Measurements from ENCODE around the gene TFAP2A.

The TFAP2A gene

DNA sequence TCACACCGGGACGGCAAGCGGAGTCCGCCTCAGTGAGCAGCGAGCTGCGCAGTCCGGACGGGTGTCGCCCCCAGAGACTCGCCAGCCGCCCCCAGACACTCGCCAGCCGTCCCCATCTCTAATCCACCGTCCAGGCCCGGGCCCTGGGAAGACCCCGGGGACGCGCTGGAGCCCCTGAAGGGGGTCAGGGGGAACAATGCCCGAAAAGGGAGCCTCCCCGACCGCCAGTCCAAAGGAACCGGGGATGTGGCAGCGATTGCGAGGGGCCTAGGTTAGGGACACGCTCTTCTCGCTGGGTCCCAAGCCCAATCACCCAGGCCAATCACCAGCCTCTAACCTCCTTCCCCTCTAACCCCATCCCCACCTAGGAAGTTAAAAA lies 33.1 kb downstream of the TFAP2A start:
- TF ChIP-seq TAF1 (IDR thresholded peaks at IDR 0.05; ENCODE audit: low read depth, low read length) (no peak), POU2F2 (IDR thresholded peaks at IDR 0.05; ENCODE audit: low read depth, low read length) (no peak), POLR2AphosphoS5 (IDR thresholded peaks at IDR 0.05; ENCODE audit: low read depth, low read length) (no peak), SPI1 (IDR thresholded peaks at IDR 0.05; ENCODE audit: low read depth, low read length) (no peak), PAX5 (IDR thresholded peaks at IDR 0.05; ENCODE audit: insufficient read depth, low read length, severe bottlenecking) (no peak), POLR2A (IDR thresholded peaks at IDR 0.05; ENCODE audit: low read depth, low read length) (no peak)
- no peak for FAIRE-seq
- no peak for DNase-seq (ENCODE audit: insufficient read length, low spot score)

DNA sequence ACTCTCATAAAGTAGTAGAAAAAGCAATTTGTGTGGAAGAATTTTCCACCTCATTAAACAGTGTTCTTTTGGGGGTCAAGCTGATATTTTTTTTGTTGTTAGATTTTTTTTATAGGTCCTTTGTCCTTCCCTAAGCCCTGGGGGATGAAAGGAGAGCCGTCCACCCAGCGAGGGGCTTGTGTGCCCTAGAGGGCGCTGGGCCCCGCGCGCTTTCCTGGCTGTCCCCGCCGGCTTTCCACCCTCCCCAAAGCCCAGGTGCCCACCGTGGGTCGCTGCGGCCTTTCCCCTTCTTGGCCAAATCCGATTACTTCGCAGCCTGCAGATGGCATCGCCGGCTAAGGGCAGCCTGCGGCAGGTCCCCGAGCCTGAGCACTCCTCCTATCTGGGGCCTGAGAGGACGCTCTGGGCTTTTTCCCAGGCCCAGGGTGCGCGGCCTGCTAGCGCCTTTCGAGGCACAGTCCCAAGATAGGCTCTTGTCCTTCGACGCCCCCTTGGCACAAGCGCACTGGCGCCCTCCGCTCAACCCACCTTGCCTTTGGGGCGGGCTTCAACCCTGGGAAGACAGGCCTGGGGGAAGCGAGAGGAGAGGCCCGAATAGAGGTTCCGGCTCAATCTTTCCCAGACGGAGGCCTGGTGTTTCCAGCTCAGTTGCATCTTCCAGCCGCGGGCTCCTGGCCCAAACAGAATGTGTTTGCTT lies 33.6 kb downstream of the TFAP2A start:
- FAIRE-seq = no peak
- no peak for DNase-seq (ENCODE audit: insufficient read length, low spot score)
- TF ChIP-seq TAF1 (IDR thresholded peaks at IDR 0.05; ENCODE audit: low read depth, low read length) (no peak), POLR2A (IDR thresholded peaks at IDR 0.05; ENCODE audit: low read depth, low read length) (no peak), PAX5 (IDR thresholded peaks at IDR 0.05; ENCODE audit: insufficient read depth, low read length, severe bottlenecking) (no peak), SPI1 (IDR thresholded peaks at IDR 0.05; ENCODE audit: low read depth, low read length) (no peak), POU2F2 (IDR thresholded peaks at IDR 0.05; ENCODE audit: low read depth, low read length) (no peak), POLR2AphosphoS5 (IDR thresholded peaks at IDR 0.05; ENCODE audit: low read depth, low read length) (no peak)

DNA sequence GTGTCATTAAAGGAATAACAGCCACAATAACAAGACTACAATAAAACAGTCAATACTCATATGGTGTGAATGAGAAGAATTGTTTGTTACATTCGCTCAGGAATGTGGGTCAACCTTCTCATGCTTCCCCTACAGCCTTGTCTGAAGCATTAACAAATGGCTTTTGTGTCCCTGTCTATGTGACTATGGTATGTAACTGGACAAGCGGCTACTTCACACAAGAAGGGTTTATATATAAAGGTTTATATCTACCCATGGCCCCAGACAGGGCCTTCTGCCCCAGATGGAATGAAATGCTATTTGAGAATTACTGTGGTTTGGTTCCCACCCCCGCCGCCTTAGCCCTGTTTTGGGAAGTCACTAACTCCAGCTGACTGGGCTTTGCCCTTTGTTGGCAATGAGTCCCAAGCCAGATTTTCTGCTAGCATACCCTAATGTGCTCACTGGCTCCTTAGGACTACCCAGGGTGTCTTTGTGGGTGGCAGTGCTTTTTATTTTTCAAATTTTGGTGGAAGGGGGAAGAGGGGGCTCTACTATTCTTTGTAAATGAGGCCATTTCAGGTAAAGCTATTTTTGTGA lies 39.4 kb downstream of the TFAP2A start:
- TF ChIP-seq SPI1 (IDR thresholded peaks at IDR 0.05; ENCODE audit: low read depth, low read length) (no peak), POU2F2 (IDR thresholded peaks at IDR 0.05; ENCODE audit: low read depth, low read length) (no peak), POLR2AphosphoS5 (IDR thresholded peaks at IDR 0.05; ENCODE audit: low read depth, low read length) (no peak)
- FAIRE-seq = no peak
- DNase-seq (ENCODE audit: insufficient read length, low spot score) = no peak

DNA sequence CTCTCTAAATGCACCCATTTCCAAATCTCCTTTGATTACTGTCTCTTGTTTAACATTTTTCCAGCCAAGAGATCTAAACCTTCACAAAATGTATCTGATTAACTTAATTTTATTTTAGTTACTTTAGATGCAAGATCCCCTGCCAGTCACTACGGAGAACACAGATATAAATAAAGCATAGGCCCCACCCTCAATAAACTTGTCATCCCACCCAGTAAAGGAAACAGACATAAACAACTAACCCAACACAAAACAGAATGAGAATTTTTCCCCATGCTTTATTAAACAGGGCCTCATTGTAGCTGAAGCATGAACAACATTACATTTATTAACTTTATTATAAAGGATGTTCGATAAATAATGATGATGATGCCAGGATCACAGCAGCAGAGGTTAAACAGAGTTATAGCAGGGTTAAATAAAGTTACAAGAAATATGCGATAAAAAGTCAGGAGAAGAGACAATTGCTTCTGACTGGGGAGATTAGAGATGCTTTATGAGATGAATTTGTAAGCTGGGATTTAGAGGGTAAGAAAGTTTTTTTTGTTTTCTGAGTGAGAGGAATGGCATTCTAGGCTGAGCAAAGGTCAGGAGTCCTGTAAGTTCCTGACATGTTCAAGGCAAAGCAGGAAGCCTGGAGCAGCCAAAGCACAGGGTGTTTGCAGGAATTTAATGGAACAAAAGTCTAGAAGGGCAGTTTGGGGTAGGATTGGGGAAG lies 41.1 kb downstream of the TFAP2A start:
- DNase-seq (ENCODE audit: insufficient read length, low spot score) (no peak), FAIRE-seq (no peak)
- no peak for TF ChIP-seq POLR2AphosphoS5 (IDR thresholded peaks at IDR 0.05; ENCODE audit: low read depth, low read length)
- TF ChIP-seq PAX5 (IDR thresholded peaks at IDR 0.05; ENCODE audit: insufficient read depth, low read length, severe bottlenecking) = no peak
- TF ChIP-seq POU2F2 (IDR thresholded peaks at IDR 0.05; ENCODE audit: low read depth, low read length) = no peak
- no peak for TF ChIP-seq TAF1 (IDR thresholded peaks at IDR 0.05; ENCODE audit: low read depth, low read length)
- TF ChIP-seq POLR2A (IDR thresholded peaks at IDR 0.05; ENCODE audit: low read depth, low read length) = no peak
- TF ChIP-seq SPI1 (IDR thresholded peaks at IDR 0.05; ENCODE audit: low read depth, low read length) = no peak

DNA sequence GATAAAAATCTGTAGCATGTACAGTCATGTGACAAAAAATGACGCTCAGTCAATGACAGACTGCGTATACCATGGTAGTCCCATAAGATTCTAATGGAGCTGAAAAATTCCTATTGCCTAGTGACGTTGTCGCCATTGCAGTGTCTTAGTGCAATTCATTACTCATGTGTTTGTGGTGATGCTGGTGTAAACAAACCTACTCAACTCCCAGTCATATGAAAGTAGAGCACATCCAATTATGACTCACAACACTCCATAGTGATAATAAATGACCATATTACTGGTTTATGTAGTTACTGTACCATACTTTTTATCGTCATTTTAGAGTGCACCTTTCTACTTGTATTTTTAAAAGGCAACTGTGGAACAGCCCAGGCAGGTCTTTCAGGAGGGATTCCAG lies 45.0 kb downstream of the TFAP2A start:
- FAIRE-seq = no peak
- DNase-seq (ENCODE audit: insufficient read length, low spot score) = no peak
- TF ChIP-seq POU2F2 (IDR thresholded peaks at IDR 0.05; ENCODE audit: low read depth, low read length) (no peak), POLR2AphosphoS5 (IDR thresholded peaks at IDR 0.05; ENCODE audit: low read depth, low read length) (no peak), TAF1 (IDR thresholded peaks at IDR 0.05; ENCODE audit: low read depth, low read length) (no peak), POLR2A (IDR thresholded peaks at IDR 0.05; ENCODE audit: low read depth, low read length) (no peak), PAX5 (IDR thresholded peaks at IDR 0.05; ENCODE audit: insufficient read depth, low read length, severe bottlenecking) (no peak), SPI1 (IDR thresholded peaks at IDR 0.05; ENCODE audit: low read depth, low read length) (no peak)

DNA sequence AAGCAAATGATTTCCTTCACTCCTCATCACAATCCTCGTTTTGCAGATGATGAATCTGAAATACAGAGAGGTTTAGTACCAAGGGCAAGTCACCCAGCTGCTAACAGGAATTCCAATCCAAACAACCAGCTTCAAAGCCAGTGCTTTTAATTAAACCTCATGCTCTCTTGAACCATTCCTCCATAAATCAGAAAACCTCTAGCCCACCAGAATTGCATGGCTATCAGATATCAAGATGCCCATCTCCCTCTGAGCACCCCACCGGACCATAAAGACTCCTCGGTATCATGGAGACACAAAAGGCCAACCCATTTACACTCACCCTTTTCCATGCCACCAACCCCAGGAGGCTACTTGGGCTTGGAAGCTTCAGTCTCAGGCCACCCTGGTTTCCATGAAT lies 46.0 kb downstream of the TFAP2A start:
- DNase-seq (ENCODE audit: insufficient read length, low spot score) (no peak), FAIRE-seq (no peak)
- no peak for TF ChIP-seq POU2F2 (IDR thresholded peaks at IDR 0.05; ENCODE audit: low read depth, low read length)
- TF ChIP-seq POLR2AphosphoS5 (IDR thresholded peaks at IDR 0.05; ENCODE audit: low read depth, low read length) = no peak
- no peak for TF ChIP-seq PAX5 (IDR thresholded peaks at IDR 0.05; ENCODE audit: insufficient read depth, low read length, severe bottlenecking)
- TF ChIP-seq TAF1 (IDR thresholded peaks at IDR 0.05; ENCODE audit: low read depth, low read length) = no peak
- TF ChIP-seq SPI1 (IDR thresholded peaks at IDR 0.05; ENCODE audit: low read depth, low read length) = no peak
- TF ChIP-seq POLR2A (IDR thresholded peaks at IDR 0.05; ENCODE audit: low read depth, low read length) = no peak

DNA sequence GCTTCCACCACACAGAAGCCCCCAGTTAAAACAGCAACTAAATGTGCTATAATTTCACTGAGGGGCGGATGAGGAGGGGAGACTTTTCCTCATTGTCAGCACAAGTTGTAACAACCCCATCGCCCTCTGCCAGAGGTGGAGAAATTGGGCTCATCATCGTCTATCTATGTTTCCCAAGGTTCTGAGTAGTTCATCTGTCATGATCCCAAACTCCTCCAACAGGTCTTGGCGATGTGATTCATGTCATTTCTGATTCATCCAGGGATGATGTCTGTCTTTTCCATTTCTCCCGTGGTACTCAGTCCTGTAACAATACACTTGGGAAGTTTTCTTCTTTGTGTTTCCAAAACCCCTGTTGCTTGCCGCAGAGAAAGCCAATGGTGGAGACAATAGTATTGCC lies 51.0 kb downstream of the TFAP2A start:
- FAIRE-seq (no peak), DNase-seq (ENCODE audit: insufficient read length, low spot score) (no peak)
- TF ChIP-seq POU2F2 (IDR thresholded peaks at IDR 0.05; ENCODE audit: low read depth, low read length) (no peak), PAX5 (IDR thresholded peaks at IDR 0.05; ENCODE audit: insufficient read depth, low read length, severe bottlenecking) (no peak), SPI1 (IDR thresholded peaks at IDR 0.05; ENCODE audit: low read depth, low read length) (no peak), TAF1 (IDR thresholded peaks at IDR 0.05; ENCODE audit: low read depth, low read length) (no peak), POLR2A (IDR thresholded peaks at IDR 0.05; ENCODE audit: low read depth, low read length) (no peak), POLR2AphosphoS5 (IDR thresholded peaks at IDR 0.05; ENCODE audit: low read depth, low read length) (no peak)

DNA sequence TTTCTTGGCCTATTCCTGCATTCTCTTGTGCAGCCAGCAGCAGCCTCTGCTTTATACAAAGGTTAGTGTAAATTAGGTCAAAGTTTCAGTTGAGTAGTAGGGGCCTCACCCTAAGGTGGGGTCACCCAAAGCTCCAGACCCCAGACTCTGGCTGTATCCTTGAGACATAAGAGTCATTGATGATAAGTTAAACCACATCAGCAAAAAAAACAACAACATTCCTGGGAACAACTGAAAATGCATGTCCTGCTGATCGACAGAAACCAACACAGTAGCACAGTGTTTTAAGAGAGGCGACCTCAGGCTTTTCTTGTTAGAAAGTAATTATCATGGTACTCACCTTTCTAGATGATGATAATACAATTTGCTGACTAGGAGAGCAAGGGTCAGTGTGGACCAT lies 52.6 kb downstream of the TFAP2A start:
- DNase-seq (ENCODE audit: insufficient read length, low spot score) (no peak), FAIRE-seq (no peak)
- TF ChIP-seq POLR2A (IDR thresholded peaks at IDR 0.05; ENCODE audit: low read depth, low read length) = no peak
- no peak for TF ChIP-seq SPI1 (IDR thresholded peaks at IDR 0.05; ENCODE audit: low read depth, low read length)
- TF ChIP-seq TAF1 (IDR thresholded peaks at IDR 0.05; ENCODE audit: low read depth, low read length) = no peak
- TF ChIP-seq POU2F2 (IDR thresholded peaks at IDR 0.05; ENCODE audit: low read depth, low read length) = no peak
- no peak for TF ChIP-seq POLR2AphosphoS5 (IDR thresholded peaks at IDR 0.05; ENCODE audit: low read depth, low read length)
- TF ChIP-seq PAX5 (IDR thresholded peaks at IDR 0.05; ENCODE audit: insufficient read depth, low read length, severe bottlenecking) = no peak

DNA sequence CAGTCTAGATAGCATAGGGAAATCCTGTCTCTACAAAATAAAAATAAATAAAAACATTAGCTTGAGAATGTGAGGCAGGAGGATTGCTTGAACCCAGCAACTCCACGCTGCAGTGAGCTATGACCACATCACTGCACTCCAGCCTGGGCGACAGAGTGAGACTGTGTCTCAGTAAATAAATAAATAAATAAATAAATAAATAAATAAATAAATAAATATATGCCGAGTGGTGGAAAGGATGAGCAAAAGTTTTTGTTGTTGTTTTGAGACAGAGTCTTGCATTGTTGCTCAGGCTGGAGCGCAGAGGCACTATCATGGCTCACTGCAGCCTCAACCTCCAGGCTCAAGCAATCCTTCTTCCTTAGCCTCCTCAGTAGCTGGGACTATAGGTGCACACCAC lies 53.4 kb downstream of the TFAP2A start:
- TF ChIP-seq TAF1 (IDR thresholded peaks at IDR 0.05; ENCODE audit: low read depth, low read length) = no peak
- TF ChIP-seq SPI1 (IDR thresholded peaks at IDR 0.05; ENCODE audit: low read depth, low read length) = no peak
- TF ChIP-seq POLR2A (IDR thresholded peaks at IDR 0.05; ENCODE audit: low read depth, low read length) = no peak
- no peak for TF ChIP-seq POLR2AphosphoS5 (IDR thresholded peaks at IDR 0.05; ENCODE audit: low read depth, low read length)
- TF ChIP-seq POU2F2 (IDR thresholded peaks at IDR 0.05; ENCODE audit: low read depth, low read length) = no peak
- TF ChIP-seq PAX5 (IDR thresholded peaks at IDR 0.05; ENCODE audit: insufficient read depth, low read length, severe bottlenecking) = no peak
- DNase-seq (ENCODE audit: insufficient read length, low spot score) = no peak
- no peak for FAIRE-seq
